Measurements from ENCODE around the gene CARNS1.
A peak's percentile ranks its signal among the peaks of the same experiment; 100 is the strongest.
"Not testable (repeated sequence)": the region's sequence is repeated elsewhere in the genome, so short reads cannot be mapped to it uniquely, and the experiment has no call there.

Gene CARNS1

DNA sequence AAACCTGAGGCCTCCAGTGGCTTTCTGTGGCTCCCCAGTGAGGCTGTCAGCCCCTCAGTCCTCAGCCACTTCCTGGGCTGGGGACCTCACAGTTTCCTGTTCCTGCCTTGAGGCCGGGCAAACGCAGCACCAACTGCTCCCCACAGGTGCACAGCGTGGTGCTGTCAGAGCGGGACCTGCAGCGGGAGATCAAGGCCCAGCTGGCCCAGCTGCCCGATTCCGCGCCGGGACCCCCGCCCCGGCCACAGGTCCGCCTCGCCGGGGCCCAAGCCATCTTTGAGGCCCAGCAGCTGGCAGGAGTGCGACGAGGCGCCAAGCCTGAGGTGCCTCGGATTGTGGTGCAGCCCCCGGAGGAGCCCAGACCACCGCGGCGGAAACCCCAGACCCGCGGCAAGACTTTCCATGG lies 6.2 kb upstream of the CARNS1 start:
- DNase-seq (ENCODE audit: low read depth) = no peak

DNA sequence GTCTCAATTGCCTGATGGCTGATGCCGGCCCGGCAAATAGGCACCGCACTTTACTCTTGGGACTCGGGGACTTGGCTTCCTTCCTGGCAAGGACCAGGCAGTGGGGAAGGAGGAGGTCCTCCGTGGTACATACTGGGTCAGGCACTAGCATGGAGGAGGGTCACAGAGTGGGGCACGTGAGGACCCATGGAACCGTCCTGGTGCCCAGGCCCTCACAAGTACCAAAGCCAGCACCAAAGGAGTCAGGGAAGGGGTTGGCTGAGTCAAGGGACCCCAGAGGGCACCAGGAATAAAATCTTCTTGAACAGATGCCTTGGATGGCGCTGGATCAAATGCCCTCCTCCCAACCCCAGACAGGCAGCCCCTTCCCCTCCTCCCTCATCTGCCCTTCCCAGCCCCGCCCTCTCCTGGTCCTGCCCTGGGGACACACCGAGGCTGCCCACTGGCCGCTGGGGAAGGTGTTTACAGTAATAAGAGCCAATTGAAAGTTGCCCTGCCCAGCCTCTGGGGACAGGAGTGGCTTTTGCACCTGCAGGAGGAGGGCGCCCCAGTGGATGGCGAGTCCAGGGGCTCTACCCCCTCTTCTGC lies 5.6 kb upstream of the CARNS1 start:
- no peak for DNase-seq (ENCODE audit: low read depth)

DNA sequence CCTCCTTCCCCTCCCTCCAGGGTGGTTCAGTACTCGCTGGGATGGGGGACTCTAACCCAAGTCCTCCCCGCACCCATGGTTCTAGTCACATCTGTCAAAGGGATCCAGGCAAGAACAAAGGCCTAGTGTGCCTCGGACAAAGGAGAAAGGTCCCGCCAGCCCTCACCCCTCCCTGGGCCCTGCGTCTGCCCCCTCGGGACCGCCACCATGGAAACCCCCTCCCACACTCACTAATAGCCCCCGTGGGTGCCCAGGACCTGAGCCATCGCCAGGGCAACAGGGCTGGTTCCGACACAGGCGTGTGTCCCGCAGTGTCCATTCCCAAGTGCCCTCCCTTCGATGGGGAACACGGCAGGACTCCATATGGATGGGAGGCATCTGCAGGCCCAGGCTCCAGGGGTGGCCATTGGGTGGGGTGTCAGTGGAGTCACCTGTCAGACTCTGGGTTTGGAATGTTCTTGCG lies 5.1 kb upstream of the CARNS1 start:
- no peak for DNase-seq (ENCODE audit: low read depth)

DNA sequence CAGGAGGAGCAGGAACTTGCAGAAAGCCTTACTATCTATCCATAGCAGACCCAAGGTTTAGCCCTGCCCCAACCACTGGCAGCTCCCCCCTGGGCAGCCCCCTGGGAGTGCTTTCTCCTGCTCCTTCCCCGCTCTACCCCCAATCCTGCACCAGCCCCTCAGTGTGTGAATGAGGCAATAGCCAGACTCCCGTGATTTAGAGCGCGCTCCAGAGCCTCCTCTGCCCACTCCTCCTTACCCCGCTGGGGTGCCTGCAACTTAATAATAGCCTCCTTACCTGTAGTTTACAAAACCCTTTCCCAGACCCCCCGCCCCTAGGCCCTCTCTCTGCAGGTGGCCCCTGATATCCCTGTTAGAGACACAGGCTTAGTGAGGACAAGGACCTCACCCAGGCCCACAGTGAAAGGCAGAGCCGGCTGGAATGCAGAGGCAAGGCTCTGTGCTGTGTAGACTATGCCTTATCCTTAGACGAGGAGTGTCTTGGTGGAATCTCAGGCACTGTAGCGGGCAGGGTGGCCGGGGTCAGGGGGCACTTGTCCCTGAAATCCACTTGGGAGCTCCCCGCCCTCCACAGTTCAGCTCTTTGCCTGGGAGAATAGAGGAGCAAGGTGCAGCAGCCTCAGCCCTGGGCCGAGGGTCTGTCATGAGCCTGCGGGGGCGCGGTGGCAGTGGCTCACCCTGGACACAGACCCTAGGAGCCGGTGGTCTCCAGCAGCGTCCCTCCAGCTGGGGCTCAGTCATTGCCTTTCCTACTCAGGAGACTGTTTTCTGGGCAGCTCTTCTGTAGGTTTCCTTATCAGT lies 4.3 kb upstream of the CARNS1 start:
- no peak for DNase-seq (ENCODE audit: low read depth)

DNA sequence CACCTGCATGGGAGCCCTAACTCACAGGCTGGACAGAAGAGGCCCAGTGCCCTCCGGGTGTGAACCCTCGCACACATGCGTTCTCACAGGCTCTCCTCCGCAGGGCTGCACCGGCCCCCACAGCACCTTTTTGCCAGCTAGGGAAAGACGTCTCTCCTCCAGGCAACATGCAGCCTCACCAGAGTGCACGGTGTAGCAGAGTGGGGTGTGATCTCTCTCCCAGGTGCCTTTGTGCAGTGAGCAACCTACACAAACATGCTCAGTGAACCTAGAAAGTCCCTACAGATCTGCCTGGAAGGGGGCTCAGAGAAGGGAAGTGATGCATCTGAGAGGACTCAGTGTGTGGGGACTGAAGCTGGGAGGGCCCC lies 3.7 kb upstream of the CARNS1 start:
- no peak for DNase-seq (ENCODE audit: low read depth)

DNA sequence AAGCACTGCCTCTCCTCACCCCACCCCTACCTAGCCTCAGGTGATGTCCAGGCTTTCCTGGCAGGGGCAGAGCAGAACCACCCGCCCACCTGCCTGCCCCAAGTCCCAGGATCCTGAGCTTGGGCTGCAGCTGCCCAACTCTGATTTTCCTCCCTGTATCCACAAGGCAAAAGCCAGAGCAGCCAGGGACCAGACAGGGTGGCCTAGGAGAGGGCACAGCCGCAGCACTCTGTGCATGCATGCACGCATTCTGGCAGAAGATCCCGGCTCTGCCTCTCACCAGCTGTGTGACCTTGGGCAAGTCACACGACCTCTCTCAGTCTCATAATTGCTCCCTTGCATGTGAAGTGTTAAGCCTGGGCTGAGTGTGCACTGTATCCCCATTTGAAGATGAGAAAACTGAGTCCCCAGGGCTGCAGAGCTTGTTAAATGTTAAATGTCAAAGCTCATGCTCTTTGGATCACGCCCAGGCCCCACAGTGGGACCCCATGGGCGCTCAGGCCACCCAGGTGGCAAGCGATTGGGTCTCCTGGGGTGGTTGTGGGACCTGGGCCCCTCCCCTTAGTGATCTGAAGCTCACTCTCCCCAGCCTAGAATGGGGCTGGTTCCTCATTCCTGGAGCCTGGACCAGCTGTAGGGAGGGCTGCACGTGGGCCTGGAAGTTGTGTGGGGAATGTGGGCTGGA lies 2.8 kb upstream of the CARNS1 start:
- no peak for DNase-seq (ENCODE audit: low read depth)

DNA sequence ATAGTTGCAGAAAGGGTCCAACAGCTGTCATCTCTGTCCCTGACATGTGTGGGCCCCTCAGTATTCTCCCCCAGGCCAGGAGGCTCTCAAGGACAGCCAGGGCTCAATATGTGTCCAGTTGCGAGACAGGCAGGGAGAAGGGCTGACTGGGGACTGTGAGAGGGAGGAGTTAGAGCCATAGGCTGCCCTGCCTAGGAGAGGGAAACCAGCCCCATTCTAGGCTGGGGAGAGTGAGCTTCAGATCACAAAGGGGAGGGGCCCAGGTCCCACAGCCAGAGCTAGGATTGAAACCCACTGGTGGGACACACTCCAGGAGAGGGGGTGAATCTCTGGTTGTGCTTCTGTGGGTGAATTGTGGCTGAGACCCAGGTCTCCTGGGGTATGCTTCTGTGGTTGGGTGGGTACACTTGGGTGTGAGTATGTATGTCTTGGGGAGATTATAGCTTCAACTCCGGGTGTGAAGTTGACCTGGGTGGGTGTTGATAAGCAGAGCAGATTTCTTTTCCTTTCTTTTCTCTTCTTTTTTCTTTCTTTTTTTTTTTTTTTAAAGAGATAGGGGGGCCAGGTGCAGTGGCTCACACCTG lies 2.1 kb upstream of the CARNS1 start:
- DNase-seq (ENCODE audit: low read depth) = no peak

DNA sequence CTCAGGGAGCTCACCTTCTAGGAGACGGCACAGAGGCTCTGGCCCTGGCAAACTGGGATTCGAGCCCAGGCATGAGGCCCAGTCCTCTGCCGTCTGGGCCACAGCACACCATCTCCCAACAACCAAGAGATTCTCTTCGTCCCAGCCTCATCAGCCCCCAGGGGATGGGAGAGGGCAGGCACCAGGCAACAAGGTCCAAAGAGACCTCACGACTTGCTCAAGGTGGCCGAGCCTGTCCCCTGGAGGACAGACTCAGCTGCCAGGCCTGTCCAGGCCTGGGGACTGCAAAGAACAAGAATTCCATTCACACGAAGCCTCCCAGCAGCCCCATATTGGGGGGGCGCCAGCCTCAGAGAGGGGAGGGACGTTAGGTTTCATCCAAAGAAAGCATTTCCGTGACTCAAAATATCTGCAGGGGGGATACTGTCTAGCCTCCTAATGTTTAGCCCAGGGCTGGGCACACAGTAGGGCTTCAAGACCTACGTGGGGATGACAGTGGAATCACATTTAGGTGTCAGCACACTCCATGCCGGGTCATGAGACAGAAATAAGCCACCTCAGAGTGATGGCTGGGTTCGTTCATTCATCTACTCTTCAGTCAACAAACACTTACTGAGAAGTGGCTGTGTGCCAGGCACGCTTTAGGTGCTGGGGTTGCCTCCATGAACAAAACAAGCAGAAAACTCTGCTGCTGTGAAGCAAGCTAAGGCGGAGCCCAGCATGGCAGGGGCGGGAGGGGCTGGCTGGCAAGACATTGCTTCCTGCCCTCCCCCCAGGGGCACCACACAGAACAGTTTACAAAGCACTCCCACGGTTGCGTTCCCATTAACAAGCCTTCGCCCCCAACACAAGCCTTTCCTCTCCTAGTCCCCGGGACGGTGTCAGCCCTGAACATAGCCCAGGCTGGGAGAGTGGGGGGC lies 1.2 kb downstream of the CARNS1 start:
- DNase-seq (ENCODE audit: low read depth) = peak; percentile 73

DNA sequence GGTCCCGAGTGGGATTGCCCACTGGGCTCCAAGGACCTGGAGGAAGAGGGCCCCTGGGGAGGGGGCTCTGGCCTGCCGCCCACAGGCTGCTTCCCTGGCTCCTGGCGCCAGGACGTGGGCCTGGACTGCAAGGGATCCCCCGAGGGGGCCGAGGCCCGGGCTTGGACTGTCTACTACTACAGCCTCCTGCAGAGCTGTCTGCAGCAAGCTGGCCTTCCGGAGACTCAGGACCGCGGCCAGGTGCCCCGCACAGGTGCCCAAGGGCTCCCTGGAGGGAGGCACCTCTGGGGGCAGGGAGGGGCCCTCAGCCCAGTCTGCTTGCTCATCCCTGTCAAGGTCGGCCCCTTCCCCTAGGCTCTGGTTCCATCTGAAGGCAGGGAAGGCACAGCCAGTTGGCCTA lies 1.9 kb downstream of the CARNS1 start:
- no peak for DNase-seq (ENCODE audit: low read depth)

DNA sequence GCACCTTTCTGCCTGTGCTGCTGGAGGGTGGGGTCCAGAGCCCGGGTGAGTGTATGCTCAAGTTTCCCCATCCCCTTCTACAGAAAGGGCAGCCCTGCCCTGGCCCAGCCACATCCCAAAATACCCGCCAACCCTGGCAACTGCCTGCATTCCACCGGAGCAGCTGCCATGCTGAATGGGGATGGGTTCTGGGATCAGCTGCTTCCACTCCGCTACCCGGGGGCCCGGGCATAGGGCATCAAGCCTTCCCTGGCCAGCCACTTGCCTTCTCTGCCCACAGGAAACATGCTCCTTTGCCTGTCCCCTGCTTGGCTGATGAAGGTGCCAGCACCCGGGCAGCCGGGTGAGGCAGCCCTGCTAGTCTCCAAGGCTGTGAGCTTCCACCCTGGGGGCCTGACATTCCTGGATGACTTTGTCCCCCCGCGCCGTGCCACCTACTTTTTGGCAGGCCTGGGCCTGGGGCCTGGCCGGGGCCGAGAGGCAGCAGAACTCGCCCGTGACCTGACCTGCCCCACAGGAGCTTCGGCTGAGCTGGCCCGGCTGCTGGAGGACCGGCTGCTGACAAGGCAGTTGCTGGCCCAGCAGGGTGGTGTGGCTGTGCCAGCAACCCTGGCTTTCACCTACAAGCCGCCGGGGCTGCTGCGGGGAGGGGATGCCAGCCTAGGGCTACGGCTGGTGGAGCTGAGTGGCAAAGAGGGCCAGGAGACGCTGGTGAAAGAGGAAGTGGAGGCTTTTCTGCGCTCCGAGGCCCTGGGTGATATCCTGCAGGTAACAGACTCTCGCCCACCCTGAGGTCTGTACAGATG lies 3.2 kb downstream of the CARNS1 start:
- no peak for DNase-seq (ENCODE audit: low read depth)

DNA sequence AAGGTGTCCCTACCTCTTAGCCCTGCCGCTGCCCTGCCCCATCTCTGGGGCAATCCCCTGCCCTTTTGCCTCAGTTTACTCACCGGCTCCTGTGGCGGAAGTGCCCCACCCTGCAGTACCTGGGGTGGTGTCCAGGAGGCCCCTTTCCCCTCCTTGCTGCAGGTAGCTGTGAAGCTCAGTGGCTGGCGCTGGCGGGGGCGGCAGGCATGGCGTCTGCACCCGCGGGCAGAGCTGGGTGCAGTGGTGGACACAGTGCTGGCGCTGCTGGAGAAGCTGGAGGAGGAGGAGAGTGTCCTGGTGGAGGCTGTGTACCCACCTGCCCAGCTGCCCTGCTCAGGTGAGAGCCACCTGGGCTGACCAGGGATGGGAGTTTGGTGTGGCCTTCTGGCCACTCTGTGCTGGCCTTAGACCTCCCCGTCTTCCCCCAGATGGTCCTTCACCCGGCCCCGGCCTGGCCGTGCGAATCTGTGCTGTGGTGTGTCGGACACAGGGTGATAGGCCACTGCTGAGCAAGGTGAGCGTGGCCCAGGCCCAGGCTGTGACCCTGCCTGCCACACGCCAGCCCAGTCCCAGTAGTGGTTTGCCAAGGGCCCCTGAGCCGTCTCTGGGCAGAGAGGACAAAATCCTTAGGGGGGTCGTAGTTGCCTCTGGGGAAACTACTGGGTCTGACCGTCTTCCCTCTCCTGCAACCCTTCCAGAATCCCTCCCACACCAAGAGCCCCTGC lies 4.0 kb downstream of the CARNS1 start:
- DNase-seq (ENCODE audit: low read depth) = no peak

DNA sequence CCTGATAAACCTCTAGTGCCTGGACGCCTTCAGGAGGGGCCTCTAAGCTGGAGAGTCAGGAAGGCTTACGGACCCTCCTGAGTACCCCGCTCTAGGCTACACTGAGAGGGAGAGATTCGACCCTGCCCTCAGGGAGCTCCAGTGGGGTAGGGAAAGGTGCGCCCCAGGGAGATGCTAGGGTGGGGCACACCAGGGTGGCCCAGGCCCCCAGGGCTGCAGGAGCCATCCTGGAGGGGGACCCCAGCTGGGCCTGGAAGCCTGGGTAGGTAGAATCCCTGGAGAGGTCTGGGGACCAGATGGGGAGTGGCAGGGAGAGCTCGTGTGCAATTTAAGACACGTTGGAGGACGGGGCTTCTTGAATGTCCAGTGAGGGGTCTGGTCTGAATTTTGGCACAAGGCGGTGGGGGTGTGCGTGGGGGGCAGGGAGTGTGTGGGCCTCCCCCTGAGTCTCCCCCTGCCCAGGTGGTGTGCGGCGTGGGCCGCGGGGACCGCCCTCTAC lies 4.7 kb downstream of the CARNS1 start:
- DNase-seq (ENCODE audit: low read depth) = no peak

DNA sequence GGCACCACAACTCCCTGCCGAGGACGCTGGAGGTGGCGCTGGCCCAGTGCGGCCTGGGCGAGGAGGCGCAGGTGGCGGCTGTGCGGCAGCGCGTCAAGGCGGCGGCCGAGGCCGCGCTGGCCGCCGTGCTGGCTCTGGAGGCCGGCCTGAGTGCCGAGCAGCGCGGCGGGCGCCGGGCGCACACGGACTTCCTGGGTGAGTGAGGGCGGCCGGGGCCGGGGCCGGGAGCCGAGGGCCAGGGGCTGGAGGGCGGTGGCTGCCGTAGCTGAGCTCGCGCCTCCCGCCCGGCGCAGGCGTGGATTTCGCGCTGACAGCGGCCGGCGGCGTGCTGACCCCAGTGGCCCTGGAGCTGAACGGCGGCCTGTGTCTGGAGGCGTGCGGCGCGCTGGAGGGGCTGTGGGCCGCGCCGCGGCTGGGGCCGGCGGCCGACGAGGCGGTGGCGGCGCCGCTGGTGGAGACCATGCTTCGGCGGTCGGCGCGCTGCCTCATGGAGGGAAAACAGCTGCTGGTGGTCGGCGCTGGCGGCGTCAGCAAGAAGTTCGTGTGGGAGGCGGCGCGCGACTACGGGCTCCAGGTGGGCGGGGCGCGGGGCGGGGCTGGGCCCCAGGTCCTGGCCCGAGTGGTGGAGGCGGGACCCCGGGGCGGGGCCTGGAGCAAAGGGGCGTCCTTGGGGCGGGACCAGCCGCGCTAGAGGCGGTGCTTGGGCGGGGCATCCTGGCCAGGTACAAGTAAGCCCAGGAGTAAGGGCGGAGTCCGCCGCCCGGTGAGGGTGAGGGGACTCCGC lies 5.4 kb downstream of the CARNS1 start:
- peak; percentile 98 for DNase-seq (ENCODE audit: low read depth)

DNA sequence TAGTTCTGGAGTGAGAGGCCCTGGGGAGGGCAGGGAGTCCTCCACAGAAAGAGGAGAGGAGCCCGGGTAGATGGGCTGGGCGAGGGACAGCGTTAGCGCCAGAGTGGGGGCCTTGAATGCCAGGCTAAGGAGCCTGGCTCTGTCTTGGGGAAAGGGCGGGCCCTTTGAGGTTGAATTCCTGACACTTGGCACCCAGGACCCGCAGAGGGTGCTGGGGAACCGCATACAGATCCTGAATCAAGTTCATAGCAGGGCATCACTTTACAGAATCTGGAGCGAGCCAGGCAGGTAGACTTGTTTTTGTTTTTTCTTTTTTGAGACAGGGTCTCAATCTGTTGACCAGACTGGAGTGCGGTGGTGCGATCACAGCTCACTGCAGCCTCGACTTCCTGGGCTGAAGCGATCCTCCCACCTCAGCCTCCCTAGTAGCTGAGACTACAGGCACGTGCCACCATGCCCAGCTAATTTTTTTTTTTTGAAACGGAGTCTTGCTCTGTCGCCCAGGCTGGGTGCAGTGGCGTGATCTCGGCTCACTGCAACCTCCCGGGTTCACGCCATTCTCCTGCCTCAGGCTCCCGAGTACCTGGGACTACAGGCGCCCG lies 6.1 kb downstream of the CARNS1 start:
- DNase-seq (ENCODE audit: low read depth) = no peak

DNA sequence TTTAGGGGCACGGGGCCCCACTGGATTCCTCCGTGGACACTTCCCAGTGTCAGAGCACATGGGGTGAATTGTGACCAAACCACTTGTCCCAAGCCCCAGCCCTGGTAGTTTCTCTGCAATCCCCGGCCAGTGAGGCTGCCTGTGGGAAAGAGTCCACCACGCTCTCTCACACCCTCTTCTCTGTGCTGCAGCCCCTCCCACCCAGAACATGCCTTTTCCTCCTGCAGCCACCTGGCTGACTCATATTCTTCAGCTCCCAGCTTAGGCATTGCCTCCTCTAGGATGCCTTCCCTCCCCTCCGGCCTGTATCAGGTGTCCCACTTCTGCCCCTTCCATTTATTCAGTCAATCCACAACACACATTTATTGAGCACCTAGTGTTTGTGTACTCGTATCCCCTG lies 7.4 kb downstream of the CARNS1 start:
- DNase-seq (ENCODE audit: low read depth) = no peak

DNA sequence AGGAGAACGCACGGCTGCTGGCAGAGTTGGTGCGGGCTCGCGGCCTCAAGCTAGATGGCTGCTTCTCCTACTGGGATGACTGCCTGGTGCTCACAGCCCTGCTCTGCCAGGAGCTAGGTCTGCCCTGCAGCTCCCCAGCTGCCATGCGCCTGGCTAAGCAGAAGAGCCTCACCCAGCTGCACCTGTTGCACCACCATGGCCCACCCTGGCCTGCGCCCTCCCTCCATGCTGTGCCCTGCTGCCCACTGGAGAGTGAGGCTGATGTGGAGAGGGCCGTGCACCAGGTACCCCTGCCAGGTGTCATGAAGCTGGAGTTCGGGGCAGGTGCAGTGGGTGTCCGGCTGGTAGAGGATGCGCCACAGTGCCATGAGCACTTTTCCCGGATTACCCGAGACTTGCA lies 8.0 kb downstream of the CARNS1 start:
- no peak for DNase-seq (ENCODE audit: low read depth)

DNA sequence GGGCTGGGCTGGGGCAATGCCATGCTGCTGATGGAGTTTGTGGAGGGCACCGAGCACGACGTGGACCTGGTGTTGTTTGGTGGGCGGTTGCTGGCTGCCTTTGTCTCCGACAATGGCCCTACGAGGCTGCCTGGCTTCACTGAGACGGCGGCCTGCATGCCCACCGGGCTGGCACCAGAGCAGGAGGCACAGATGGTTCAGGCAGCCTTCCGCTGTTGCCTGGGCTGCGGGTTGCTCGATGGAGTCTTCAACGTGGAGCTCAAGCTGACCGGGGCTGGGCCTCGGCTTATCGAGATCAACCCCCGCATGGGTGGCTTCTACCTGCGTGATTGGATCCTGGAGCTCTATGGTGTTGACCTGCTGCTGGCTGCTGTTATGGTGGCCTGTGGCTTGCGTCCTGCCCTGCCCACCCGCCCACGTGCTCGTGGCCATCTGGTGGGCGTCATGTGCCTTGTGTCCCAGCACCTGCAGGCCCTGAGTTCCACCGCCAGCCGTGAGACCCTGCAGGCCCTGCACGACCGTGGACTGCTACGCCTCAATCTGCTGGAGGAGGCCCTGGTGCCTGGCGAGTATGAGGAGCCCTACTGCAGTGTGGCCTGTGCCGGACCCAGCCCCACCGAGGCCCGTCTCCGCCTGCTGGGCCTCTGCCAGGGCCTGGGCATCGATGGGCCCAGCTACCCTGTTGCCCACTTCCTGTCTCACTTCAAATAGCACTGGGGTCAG lies 8.6 kb downstream of the CARNS1 start:
- no peak for DNase-seq (ENCODE audit: low read depth)

DNA sequence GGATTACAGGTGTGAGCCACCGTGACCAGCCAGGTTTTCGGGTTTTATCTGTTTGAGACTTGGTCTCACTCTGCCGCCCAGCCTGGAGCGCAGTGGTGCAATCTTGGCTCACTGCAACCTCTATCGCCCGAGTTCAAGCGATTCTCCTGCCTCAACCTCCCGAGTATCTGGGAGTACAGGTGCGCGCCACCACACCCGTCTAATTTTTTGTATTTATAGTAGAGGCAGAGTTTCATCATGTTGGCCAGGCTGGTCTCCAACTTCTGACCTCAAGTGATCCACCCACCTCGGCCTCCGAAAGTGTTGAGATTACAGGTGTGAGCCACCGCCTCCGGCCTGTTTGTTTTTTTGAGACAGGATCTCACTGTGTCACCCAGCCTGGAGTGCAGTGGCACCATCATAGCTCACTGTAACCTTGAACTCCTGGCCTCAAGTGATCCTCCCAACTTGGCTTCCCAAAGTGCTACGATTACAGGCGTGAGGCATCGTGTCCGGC lies 11.9 kb downstream of the CARNS1 start:
- not testable (repeated sequence) for DNase-seq (ENCODE audit: low read depth)

All from stimulated activated CD4-positive, alpha-beta T cell treated with anti-CD3 and anti-CD28 coated beads, Interleukin-2, amount 100 ng/mL, for 4 hours (primary cell).